ENCODE data around the gene COL27A1.

COL27A1 gene

DNA sequence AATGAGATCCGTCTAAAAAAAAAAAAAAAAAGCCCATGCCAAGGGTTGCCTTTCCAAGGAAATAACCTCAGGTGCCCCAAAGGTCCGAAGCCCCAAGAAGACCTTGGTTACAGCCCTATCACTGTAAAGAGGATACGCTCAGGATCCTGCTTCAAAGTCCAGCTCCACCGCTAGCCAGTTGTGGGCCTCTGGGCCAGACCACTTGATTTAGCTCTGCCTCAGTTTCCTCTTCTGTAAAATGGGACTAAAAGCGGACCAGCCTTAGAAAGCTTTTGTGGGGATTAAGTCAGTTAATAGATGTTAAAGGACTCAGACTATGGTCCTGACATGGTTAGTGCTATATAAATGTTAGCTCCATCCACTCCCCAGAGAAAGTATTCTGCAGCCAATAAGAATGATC is 118.9 kb downstream of the COL27A1 start:
- no peak for DNase-seq (ENCODE audit: low read depth)
- no peak overlapping the region for H3K4me3 ChIP-seq (ENCODE audit: low read depth, low read length)
- no peak for TF ChIP-seq MYC (IDR thresholded peaks at IDR 0.05; ENCODE audit: low read depth, low read length)
- TF ChIP-seq, protein P1, sequence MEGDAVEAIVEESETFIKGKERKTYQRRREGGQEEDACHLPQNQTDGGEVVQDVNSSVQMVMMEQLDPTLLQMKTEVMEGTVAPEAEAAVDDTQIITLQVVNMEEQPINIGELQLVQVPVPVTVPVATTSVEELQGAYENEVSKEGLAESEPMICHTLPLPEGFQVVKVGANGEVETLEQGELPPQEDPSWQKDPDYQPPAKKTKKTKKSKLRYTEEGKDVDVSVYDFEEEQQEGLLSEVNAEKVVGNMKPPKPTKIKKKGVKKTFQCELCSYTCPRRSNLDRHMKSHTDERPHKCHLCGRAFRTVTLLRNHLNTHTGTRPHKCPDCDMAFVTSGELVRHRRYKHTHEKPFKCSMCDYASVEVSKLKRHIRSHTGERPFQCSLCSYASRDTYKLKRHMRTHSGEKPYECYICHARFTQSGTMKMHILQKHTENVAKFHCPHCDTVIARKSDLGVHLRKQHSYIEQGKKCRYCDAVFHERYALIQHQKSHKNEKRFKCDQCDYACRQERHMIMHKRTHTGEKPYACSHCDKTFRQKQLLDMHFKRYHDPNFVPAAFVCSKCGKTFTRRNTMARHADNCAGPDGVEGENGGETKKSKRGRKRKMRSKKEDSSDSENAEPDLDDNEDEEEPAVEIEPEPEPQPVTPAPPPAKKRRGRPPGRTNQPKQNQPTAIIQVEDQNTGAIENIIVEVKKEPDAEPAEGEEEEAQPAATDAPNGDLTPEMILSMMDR (IDR thresholded peaks at IDR 0.05; ENCODE audit: low read depth, low read length), result no peak
- TF ChIP-seq POLR2A (IDR thresholded peaks at IDR 0.05; ENCODE audit: extremely low read depth, insufficient read length), result no peak
- TF ChIP-seq MAX (IDR thresholded peaks at IDR 0.05; ENCODE audit: low read depth, low read length), result no peak

DNA sequence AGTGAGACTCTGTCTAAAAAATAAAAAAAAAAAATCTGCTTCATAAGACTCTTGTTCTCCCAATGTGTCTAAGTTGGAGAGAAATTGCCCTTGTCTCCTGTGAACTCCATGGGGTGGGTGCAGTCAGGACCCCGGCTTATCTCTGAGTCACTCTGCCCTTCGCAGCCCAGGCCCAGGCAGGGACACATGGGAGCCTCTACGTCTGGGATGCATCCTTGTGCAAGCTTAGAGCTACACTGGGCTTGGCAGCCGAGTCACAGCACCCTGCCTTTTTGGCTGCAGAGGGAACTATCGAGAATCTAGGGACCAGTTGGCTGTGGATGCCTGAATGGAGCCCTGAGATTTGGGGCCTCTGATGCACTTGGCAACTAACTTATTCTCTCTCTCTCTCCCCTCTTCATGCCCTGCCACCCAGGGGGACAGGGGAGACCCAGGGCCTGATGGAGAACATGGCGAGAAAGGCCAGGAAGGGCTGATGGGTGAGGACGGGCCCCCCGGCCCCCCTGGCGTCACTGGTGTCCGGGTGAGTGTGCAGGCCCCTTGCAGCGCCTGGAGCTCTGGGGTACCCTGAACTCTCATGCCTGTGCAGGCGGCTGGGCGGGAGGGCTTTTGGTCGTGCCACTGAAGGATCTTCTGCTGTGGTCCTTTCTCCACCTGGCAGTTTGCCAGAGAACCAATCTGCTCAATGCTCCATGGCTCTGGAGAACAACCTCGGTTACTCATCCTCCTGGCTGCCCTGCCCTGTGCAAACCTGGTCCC is 120.1 kb downstream of the COL27A1 start:
- TF ChIP-seq, protein P1 (IDR thresholded peaks at IDR 0.05; ENCODE audit: low read depth, low read length), result no peak
- TF ChIP-seq POLR2A (IDR thresholded peaks at IDR 0.05; ENCODE audit: extremely low read depth, insufficient read length) (no peak), MYC (IDR thresholded peaks at IDR 0.05; ENCODE audit: low read depth, low read length) (no peak), MAX (IDR thresholded peaks at IDR 0.05; ENCODE audit: low read depth, low read length) (no peak)

DNA sequence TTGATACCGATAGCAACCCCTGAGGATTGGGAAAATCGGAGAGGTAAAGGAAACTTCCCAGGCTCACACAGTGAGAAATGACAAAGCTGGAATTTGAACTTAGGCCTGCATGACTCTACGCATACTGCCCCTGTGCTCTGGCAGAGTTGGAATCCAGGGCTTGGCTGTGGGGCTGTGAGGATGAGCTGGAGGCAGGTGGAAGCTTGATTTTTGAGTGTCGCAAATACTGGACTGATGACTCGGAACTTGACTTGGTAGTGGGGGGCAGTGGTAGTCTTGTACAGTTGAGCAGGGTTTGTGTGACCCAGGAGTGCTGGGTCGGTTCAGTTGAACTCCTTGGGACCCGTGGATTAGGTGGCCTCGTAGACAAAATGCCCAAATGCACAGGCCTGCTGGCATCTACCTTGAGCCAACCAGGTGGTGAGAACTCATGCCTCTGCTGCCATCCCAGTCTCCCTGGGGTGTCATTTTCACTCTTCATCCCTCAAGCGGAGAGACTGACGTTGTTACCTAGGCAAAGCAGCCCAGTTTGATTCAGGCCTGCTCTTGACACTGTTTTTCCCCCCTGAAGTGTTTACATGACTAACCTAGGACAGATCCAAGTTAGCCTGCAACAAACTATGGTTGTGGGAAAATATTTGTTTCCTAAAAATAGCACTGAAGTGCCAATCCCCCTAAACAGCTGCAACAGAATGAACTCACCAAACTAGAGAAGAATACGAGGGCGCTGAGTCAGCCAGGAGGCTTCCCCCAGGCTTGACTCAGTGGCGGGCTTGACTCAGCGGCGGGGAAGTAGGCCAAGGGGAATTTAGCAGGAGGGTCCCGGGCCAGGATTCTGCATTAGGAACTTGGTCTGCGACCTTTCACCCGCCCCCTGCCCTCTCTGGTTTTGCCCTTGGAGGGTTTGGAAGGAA is 121.8 kb downstream of the COL27A1 start:
- no peak for DNase-seq (ENCODE audit: low read depth)
- TF ChIP-seq, protein P1 (IDR thresholded peaks at IDR 0.05; ENCODE audit: low read depth, low read length), result no peak
- TF ChIP-seq POLR2A (IDR thresholded peaks at IDR 0.05; ENCODE audit: extremely low read depth, insufficient read length) (no peak), MAX (IDR thresholded peaks at IDR 0.05; ENCODE audit: low read depth, low read length) (no peak), MYC (IDR thresholded peaks at IDR 0.05; ENCODE audit: low read depth, low read length) (no peak)
- no peak overlapping the region for H3K4me3 ChIP-seq (ENCODE audit: low read depth, low read length)

More for the DNA sequence above, 120.1 kb downstream of the COL27A1 start:
- no peak for DNase-seq (ENCODE audit: low read depth)
- no peak overlapping the region for H3K4me3 ChIP-seq (ENCODE audit: low read depth, low read length)

DNA sequence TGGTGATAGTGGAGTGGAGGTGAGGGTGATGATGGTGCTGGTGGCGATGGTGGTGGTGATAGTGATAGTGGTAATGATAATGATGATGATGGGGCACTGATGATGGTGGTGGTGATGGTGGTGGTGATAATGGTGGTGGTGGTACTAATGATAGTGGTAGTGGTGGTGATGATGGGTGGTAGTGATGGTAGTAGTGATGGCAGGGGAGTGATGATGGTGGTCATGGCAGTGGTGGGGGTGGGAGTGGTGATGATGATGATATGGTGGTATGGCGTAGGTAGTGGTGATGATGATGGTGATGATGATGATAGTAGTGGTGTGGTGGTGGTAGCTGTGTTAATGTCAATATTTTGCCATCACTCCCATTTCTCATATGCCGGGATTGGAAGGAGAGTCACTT is 123.0 kb downstream of the COL27A1 start:
- no peak for DNase-seq (ENCODE audit: low read depth)
- TF ChIP-seq, protein P1 (IDR thresholded peaks at IDR 0.05; ENCODE audit: low read depth, low read length), result no peak
- TF ChIP-seq MAX (IDR thresholded peaks at IDR 0.05; ENCODE audit: low read depth, low read length), result no peak
- H3K4me3 ChIP-seq (ENCODE audit: low read depth, low read length), result no peak overlapping the region

DNA sequence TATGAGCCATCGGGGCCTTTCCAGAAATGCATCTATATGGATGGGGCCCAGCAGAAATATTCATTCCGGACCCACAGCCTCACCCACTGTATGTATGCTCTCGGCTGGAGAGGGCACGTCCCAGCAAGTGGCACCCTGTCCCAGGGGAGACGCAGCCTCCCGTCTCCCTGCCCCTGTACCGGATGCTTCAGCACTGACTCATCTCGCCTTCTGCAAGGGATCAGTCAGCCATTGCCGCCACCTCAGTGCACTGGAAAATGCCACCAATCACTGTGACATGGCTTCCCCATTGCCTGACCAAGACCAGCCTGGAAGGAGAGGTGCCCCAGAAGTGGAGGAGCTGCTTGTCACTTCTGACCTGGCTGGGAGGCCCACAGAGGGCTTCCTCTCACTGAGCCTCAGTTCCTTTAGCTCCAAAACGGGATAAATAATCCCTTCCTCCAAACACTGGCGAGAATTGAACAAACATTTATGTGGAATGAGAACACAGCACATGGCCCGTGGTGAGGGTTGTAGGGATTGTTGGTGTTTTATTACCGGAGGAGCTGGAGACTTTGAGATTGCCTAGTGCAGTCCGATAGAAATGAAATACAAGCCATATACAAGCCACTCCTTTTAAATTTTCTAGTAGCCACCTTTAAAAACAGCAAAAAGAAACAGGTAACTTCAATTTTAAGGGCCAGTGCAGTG is 123.7 kb downstream of the COL27A1 start:
- TF ChIP-seq MYC (IDR thresholded peaks at IDR 0.05; ENCODE audit: low read depth, low read length) (no peak), MAX (IDR thresholded peaks at IDR 0.05; ENCODE audit: low read depth, low read length) (no peak), POLR2A (IDR thresholded peaks at IDR 0.05; ENCODE audit: extremely low read depth, insufficient read length) (no peak)
- TF ChIP-seq, protein P1 (IDR thresholded peaks at IDR 0.05; ENCODE audit: low read depth, low read length), result no peak
- DNase-seq (ENCODE audit: low read depth), result peak; percentile 89
- H3K4me3 ChIP-seq (ENCODE audit: low read depth, low read length), result no peak overlapping the region

Measured in NB4 (cell line).